ENCODE results near the gene TMED6. TPM values are rescaled to one million over a fixed set of nuclear protein-coding genes. Genes with fewer than 3 reads are reported as not detected.

The TMED6 gene
- total RNA-seq: under 1 TPM in 1 of 2 donors, not detected in 1; 0.33 TPM
- 1 to 10 TPM; 2.3 to 2.4 TPM for polyA plus RNA-seq (ENCODE audit: insufficient read length in 2 of 2)
- long read RNA-seq, donor 1: 0 reads
- long read RNA-seq, donor 2, partial matches to known transcripts: 6 of 6 reads
- long read RNA-seq, donor 2, other reads (novel, unspliced or antisense): 0 of 6 reads
- long read RNA-seq, donor 3: 0 reads
- long read RNA-seq, donor 4: 0 reads

DNA sequence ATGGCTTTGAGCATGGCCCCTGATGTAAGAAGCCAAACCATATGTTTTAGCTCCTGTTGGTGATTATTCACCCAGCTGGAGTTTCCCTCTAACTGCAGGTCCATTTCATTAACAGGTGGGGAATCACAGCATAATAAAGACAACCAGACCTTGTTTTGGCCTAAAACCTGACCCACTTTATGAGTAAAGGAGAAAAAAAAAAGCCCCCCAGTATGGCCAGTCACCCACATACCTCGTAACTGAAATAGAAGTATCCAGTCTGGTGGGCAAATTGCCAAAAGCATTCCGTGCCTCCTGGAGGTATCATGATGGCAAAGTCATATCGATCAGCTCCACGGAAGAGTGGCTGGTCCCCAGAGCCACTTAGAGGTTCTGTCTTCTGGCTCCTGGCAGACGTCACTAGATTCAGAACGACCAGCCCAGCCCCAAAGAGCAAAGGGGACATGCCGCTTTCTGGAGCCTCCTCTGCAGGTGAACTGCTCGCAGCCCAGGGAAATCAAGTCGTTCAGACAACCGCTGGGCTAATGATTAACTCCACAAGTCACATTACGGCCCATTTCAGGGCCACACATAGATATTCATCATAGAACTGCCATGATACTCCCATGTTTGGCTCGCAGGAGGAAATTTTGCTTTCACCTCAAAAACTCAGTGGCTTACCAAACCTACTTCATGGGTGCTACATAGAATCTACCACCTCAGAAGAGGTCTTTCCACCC lies at the start of gene TMED6:
Gene TMED6 (minus strand): TSS at position 478 of the 719 bp plus-strand sequence. CDS start 33 bp downstream, at position 445.
- DNase-seq (ENCODE audit: low read depth in 4 of 6, low spot score in 6 of 6): peak in 1 of 6 donors; percentile 6
- H3K27me3 ChIP-seq (ENCODE audit: control insufficient read depth, insufficient read depth, low read length): no peaks in the 10 kb centered on the region
- 55% methylated on average over 10 of the region's 12 CpGs for whole genome bisulfite sequencing (ENCODE audit: insufficient coverage)
- H3K4me1 ChIP-seq (ENCODE audit: control insufficient read depth, insufficient read depth, low read length): no peaks in the 10 kb centered on the region
- H3K27ac ChIP-seq (ENCODE audit: low read depth, low read length): no peak within 1 kb of the TSS
- peaks cover 22% of the 10 kb centered on the region for H3K36me3 ChIP-seq (ENCODE audit: control insufficient read depth, insufficient read depth, low read length)
- H3K9me3 ChIP-seq (ENCODE audit: control insufficient read depth, insufficient read depth, low read length): no peaks in the 10 kb centered on the region
- H3K4me3 ChIP-seq (ENCODE audit: low read depth, low read length): no peak within 1 kb of the TSS

DNA sequence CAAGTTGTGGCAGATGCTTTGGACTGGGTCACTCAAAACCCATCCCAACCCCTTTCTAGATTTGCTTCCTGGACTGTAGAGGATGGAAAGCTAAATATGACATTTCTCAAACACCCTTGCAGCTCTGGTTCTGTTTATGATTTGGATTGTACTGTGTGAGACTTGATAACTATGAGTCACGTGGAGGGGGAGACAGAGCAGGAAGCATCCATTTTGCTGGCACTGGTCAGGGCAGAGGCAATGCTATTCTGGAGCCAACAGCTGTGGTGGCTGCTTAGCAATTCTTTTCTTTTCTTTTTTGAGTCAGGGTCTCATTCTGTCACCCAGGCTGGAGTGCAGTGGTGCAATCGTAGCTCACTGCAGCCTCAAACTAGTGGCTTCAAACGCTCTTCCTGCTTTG lies 47.8 kb upstream of the TMED6 start:
- 47% methylated on average over 2 of the region's 3 CpGs for WGBS (ENCODE audit: insufficient coverage)
- H3K27ac ChIP-seq (ENCODE audit: low read depth, low read length): no peak overlapping the region

GRCh38 chr16:69397821-69398521 lies 46.4 kb upstream of the TMED6 start:
- H3K27ac ChIP-seq (ENCODE audit: low read depth, low read length): peak overlapping the region; percentile 93
- no peaks in the 10 kb centered on the region for H3K36me3 ChIP-seq (ENCODE audit: control insufficient read depth, insufficient read depth, low read length)
- no peaks in the 10 kb centered on the region for H3K27me3 ChIP-seq (ENCODE audit: control insufficient read depth, insufficient read depth, low read length)
- 62% methylated on average over 3 of the region's 6 CpGs for WGBS (ENCODE audit: insufficient coverage)
- H3K4me3 ChIP-seq (ENCODE audit: low read depth, low read length): no peak overlapping the region
- peaks cover 7% of the 10 kb centered on the region for H3K4me1 ChIP-seq (ENCODE audit: control insufficient read depth, insufficient read depth, low read length)
- no peaks in the 10 kb centered on the region for H3K9me3 ChIP-seq (ENCODE audit: control insufficient read depth, insufficient read depth, low read length)
- DNase-seq (ENCODE audit: low read depth in 4 of 6, low spot score in 6 of 6): peak in 2 of 6 donors; percentile 79 to 82

More for the DNA sequence above, 47.8 kb upstream of the TMED6 start:
- peaks cover 10% of the 10 kb centered on the region for H3K4me1 ChIP-seq (ENCODE audit: control insufficient read depth, insufficient read depth, low read length)
- H3K27me3 ChIP-seq (ENCODE audit: control insufficient read depth, insufficient read depth, low read length): no peaks in the 10 kb centered on the region
- no peak overlapping the region for H3K4me3 ChIP-seq (ENCODE audit: low read depth, low read length)
- no peak for DNase-seq (ENCODE audit: low read depth in 4 of 6, low spot score in 6 of 6)
- no peaks in the 10 kb centered on the region for H3K36me3 ChIP-seq (ENCODE audit: control insufficient read depth, insufficient read depth, low read length)
- H3K9me3 ChIP-seq (ENCODE audit: control insufficient read depth, insufficient read depth, low read length): no peaks in the 10 kb centered on the region

- peak; percentile 76 to 97 (median 80) for DNase-seq (ENCODE audit: low read depth in 4 of 6, low spot score in 6 of 6)
- peak overlapping the region; percentile 93 for H3K27ac ChIP-seq (ENCODE audit: low read depth, low read length)
- H3K4me3 ChIP-seq (ENCODE audit: low read depth, low read length): peak overlapping the region; percentile 2
- 0% methylated on average over 3 of the region's 13 CpGs for WGBS (ENCODE audit: insufficient coverage)
- no peaks in the 10 kb centered on the region for H3K27me3 ChIP-seq (ENCODE audit: control insufficient read depth, insufficient read depth, low read length)
- H3K9me3 ChIP-seq (ENCODE audit: control insufficient read depth, insufficient read depth, low read length): no peaks in the 10 kb centered on the region
- no peaks in the 10 kb centered on the region for H3K36me3 ChIP-seq (ENCODE audit: control insufficient read depth, insufficient read depth, low read length)
- H3K4me1 ChIP-seq (ENCODE audit: control insufficient read depth, insufficient read depth, low read length): peaks cover 7% of the 10 kb centered on the region
These were observed 44.8 kb upstream of the TMED6 start for GRCh38 chr16:69396187-69397061.

- Histone ChIP-seq H3K36me3 (ENCODE audit: control insufficient read depth, insufficient read depth, low read length) (no peaks in the 10 kb centered on the region), H3K27ac (ENCODE audit: low read depth, low read length) (peak overlapping the region; percentile 93), H3K4me3 (ENCODE audit: low read depth, low read length) (no peak overlapping the region), H3K9me3 (ENCODE audit: control insufficient read depth, insufficient read depth, low read length) (no peaks in the 10 kb centered on the region), H3K4me1 (ENCODE audit: control insufficient read depth, insufficient read depth, low read length) (peaks cover 7% of the 10 kb centered on the region), H3K27me3 (ENCODE audit: control insufficient read depth, insufficient read depth, low read length) (no peaks in the 10 kb centered on the region)
- no peak for DNase-seq (ENCODE audit: low read depth in 4 of 6, low spot score in 6 of 6)
These were observed 44.2 kb upstream of the TMED6 start for GRCh38 chr16:69395859-69396186.

- H3K4me3 ChIP-seq (ENCODE audit: low read depth, low read length): no peak overlapping the region
- peaks cover 4% of the 10 kb centered on the region for H3K4me1 ChIP-seq (ENCODE audit: control insufficient read depth, insufficient read depth, low read length)
- 86% methylated on average over 7 of the region's 10 CpGs for WGBS (ENCODE audit: insufficient coverage)
- H3K36me3 ChIP-seq (ENCODE audit: control insufficient read depth, insufficient read depth, low read length): no peaks in the 10 kb centered on the region
- H3K27me3 ChIP-seq (ENCODE audit: control insufficient read depth, insufficient read depth, low read length): no peaks in the 10 kb centered on the region
- H3K9me3 ChIP-seq (ENCODE audit: control insufficient read depth, insufficient read depth, low read length): no peaks in the 10 kb centered on the region
- DNase-seq (ENCODE audit: low read depth in 4 of 6, low spot score in 6 of 6): no peak
- H3K27ac ChIP-seq (ENCODE audit: low read depth, low read length): no peak overlapping the region
These were observed 42.6 kb upstream of the TMED6 start for GRCh38 chr16:69393898-69394849.

- DNase-seq (ENCODE audit: low read depth in 4 of 6, low spot score in 6 of 6): no peak
- no peak overlapping the region for H3K4me3 ChIP-seq (ENCODE audit: low read depth, low read length)
- H3K27ac ChIP-seq (ENCODE audit: low read depth, low read length): peak overlapping the region; percentile 84
- H3K27me3 ChIP-seq (ENCODE audit: control insufficient read depth, insufficient read depth, low read length): no peaks in the 10 kb centered on the region
- H3K36me3 ChIP-seq (ENCODE audit: control insufficient read depth, insufficient read depth, low read length): peaks cover 6% of the 10 kb centered on the region
- peaks cover 5% of the 10 kb centered on the region for H3K4me1 ChIP-seq (ENCODE audit: control insufficient read depth, insufficient read depth, low read length)
- H3K9me3 ChIP-seq (ENCODE audit: control insufficient read depth, insufficient read depth, low read length): no peaks in the 10 kb centered on the region
- WGBS (ENCODE audit: insufficient coverage): no CpG with 5 or more reads among the region's 1 CpG
These were observed 35.0 kb upstream of the TMED6 start for GRCh38 chr16:69386596-69386995.

DNA sequence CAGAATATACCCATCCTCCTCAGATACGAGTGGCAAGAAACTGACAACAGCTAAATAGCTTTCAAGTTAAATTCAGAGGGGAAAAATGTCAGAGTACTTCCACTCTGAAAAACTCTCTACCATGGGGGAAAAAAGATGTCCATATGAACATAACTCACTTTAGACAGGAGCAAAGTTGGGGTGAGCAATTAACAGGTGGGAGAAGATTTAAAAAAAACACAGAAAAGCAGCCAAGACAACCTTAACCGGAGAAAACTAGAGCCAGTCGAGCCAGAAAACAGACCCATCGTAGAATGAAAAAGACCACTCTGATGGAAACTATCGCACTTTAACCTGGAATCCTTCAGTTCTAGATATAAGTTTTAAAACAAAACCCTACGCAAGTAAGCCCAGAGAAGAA lies 33.4 kb upstream of the TMED6 start:
- H3K4me3 ChIP-seq (ENCODE audit: low read depth, low read length): peak overlapping the region; percentile 64
- H3K27ac ChIP-seq (ENCODE audit: low read depth, low read length): peak overlapping the region; percentile 71

More for the DNA sequence above, 33.4 kb upstream of the TMED6 start:
- H3K9me3 ChIP-seq (ENCODE audit: control insufficient read depth, insufficient read depth, low read length): no peaks in the 10 kb centered on the region
- peaks cover 16% of the 10 kb centered on the region for H3K36me3 ChIP-seq (ENCODE audit: control insufficient read depth, insufficient read depth, low read length)
- H3K4me1 ChIP-seq (ENCODE audit: control insufficient read depth, insufficient read depth, low read length): peaks cover 5% of the 10 kb centered on the region
- H3K27me3 ChIP-seq (ENCODE audit: control insufficient read depth, insufficient read depth, low read length): no peaks in the 10 kb centered on the region
- DNase-seq (ENCODE audit: low read depth in 4 of 6, low spot score in 6 of 6): no peak
- WGBS (ENCODE audit: insufficient coverage): 0% methylated on average over 5 of the region's 6 CpGs

Data from spinal cord (tissue), 10 donors.